SK-N-SH (cell line): ENCODE measurements around the gene ADAMTS14. TPM values are rescaled to one million over a fixed set of nuclear protein-coding genes. Genes with fewer than 3 reads are reported as not detected.

Experiments used
- CTCF ChIA-PET: fragments of 300-600, 350-600 bp; formaldehyde crosslinking; extraction: SDS; loops from one replicate; lab custom pipeline; 2021; lab: Yijun Ruan, JAX
- POLR2A ChIA-PET: fragments of 350-600 bp; sonication (Branson Sonifier 250); formaldehyde crosslinking; extraction: SDS; loops from one replicate; lab custom pipeline; 2020; ENCODE audit warnings: antibody characterized with exemption, inconsistent platforms; lab: Yijun Ruan, JAX
- DNase-seq: peaks from one replicate; pipeline ENCODE4 v3.0.0; 2012
- H2AFZ ChIP-seq: fragments of 200-600 bp; sonication (generic); 2 replicates; pipeline ENCODE4 v1.8.1; 2016; ENCODE audit warnings: antibody characterized with exemption, mild to moderate bottlenecking, low read depth
- H3F3A ChIP-seq: fragments of 200-600 bp; sonication (generic); replicated peaks from 2 replicates; pipeline ENCODE3; 2016; ENCODE audit warnings: antibody characterized with exemption, mild to moderate bottlenecking; ENCODE audit not compliant: insufficient read depth
- H3K27ac ChIP-seq, 2 experiments: fragments of 200-500 bp in 1 of 2; fragments of 200-600 bp in 1 of 2; sonication (Bioruptor generic) in 1 of 2; sonication (generic), shearing (Covaris generic) in 1 of 2; 2 replicates each; pipeline versions ENCODE4 v1.5.1 to v1.6.1; 2014 to 2016; ENCODE audit warnings: low read depth in 2 of 2, inconsistent platforms in 1 of 2, low read length in 1 of 2, mild to moderate bottlenecking in 1 of 2, mixed read lengths in 1 of 2
- H3K27me3 ChIP-seq: fragments of 200-600 bp; sonication (generic), shearing (Covaris generic); 2 replicates; pipeline ENCODE4 v1.6.1; 2016; ENCODE audit warnings: mixed run types; ENCODE audit not compliant: insufficient read depth
- H3K36me3 ChIP-seq, 2 experiments: fragments of 200-500 bp in 1 of 2; fragments of 200-600 bp in 1 of 2; sonication (Bioruptor generic) in 1 of 2; sonication (generic) in 1 of 2; replicated peaks in 1 of 2; 2 replicates each; pipeline versions ENCODE3 to v1.5.1; 2014 to 2016; ENCODE audit warnings: low read length in 1 of 2, mild to moderate bottlenecking in 1 of 2; ENCODE audit not compliant: insufficient read depth in 2 of 2, control insufficient read depth in 1 of 2
- H3K4me1 ChIP-seq, 2 experiments: fragments of 200-500 bp in 1 of 2; fragments of 200-600 bp in 1 of 2; sonication (Bioruptor generic) in 1 of 2; sonication (generic), shearing (Covaris generic) in 1 of 2; 2 replicates each; pipeline versions ENCODE4 v1.5.1 to v1.6.1; 2014 to 2016; ENCODE audit warnings: low read depth in 1 of 2, low read length in 1 of 2, mixed run types in 1 of 2; ENCODE audit not compliant: insufficient read depth in 2 of 2, control insufficient read depth in 1 of 2
- H3K4me2 ChIP-seq: fragments of 200-600 bp; sonication (generic), shearing (Covaris generic); 2 replicates; pipeline ENCODE4 v1.6.1; 2017; ENCODE audit warnings: mixed run types
- H3K4me3 ChIP-seq, 2 experiments: fragments of 200-500 bp in 1 of 2; fragments of 200-600 bp in 1 of 2; sonication (Bioruptor generic) in 1 of 2; sonication (generic), shearing (Covaris generic) in 1 of 2; 2 replicates each; pipeline versions ENCODE4 v1.5.1 to v1.8.1; 2014 to 2016; ENCODE audit warnings: low read depth in 2 of 2, inconsistent platforms in 1 of 2, low read length in 1 of 2, mild to moderate bottlenecking in 1 of 2, mixed read lengths in 1 of 2, moderate library complexity in 1 of 2
- H3K79me2 ChIP-seq: fragments of 200-600 bp; sonication (generic); 2 replicates; pipeline ENCODE4 v1.8.1; 2017; ENCODE audit warnings: mild to moderate bottlenecking; ENCODE audit not compliant: insufficient read depth
- H3K9ac ChIP-seq: fragments of 200-600 bp; sonication (generic); 2 replicates; pipeline ENCODE4 v1.6.1; 2017; ENCODE audit warnings: mixed run types
- H3K9me2 ChIP-seq: fragments of 200-600 bp; sonication (generic); 2 replicates; pipeline ENCODE4 v1.6.1; 2017; ENCODE audit warnings: mixed run types
- H3K9me3 ChIP-seq: fragments of 200-600 bp; sonication (generic); 2 replicates; pipeline ENCODE4 v1.6.1; 2017; ENCODE audit warnings: mixed run types, mild to moderate bottlenecking, moderate library complexity
- H4K20me1 ChIP-seq: fragments of 200-600 bp; sonication (generic); 2 replicates; pipeline ENCODE4 v1.6.1; 2017; ENCODE audit warnings: mild to moderate bottlenecking, mixed run types; ENCODE audit not compliant: insufficient read depth
- ELF1 ChIP-seq: IDR thresholded peaks from 2 replicates; pipeline ENCODE4 v1.4.0; 2012
- JUND ChIP-seq: IDR thresholded peaks from 2 replicates; pipeline ENCODE4 v1.4.0; 2012
- MEF2A ChIP-seq: IDR thresholded peaks from 2 replicates; pipeline ENCODE4 v1.4.0; 2012; ENCODE audit warnings: low read depth, borderline replicate concordance
- RFX5 ChIP-seq: IDR thresholded peaks from 2 replicates; pipeline ENCODE4 v1.6.1; 2012; ENCODE audit warnings: mild to moderate bottlenecking, improper control_type of control experiment, low read length
- SMC3 ChIP-seq: IDR thresholded peaks from 2 replicates; pipeline ENCODE4 v1.6.1; 2012; ENCODE audit warnings: low read depth, low read length, improper control_type of control experiment
- TCF12 ChIP-seq: IDR thresholded peaks from 2 replicates; pipeline ENCODE4 v1.4.0; 2012
- WGBS: methylation state at CpG from one replicate; pipeline ENCODE4 v1.1.6; 2017; ENCODE audit warnings: low lambda C conversion rate; 5-methylcytosine and 5-hydroxymethylcytosine counted together
- polyA plus RNA-seq, 3 experiments: library from polyadenylated mRNA; depleted of rRNA; stranded (reverse); fragments of >200 nt; gene quantifications; 2 replicates each; pipeline ENCODE4 v1.2.3, GENCODE V29; 2012
- TF ChIP-seq, protein P1 (sequence below): IDR thresholded peaks from 2 replicates; pipeline ENCODE4; 2012
- TF ChIP-seq, protein P2 (sequence below): IDR thresholded peaks from 2 replicates; pipeline ENCODE4 v1.4.0; 2012; ENCODE audit warnings: low read depth, borderline replicate concordance
- TF ChIP-seq, protein P3 (sequence below): fragments of 200-600 bp; sonication (generic); IDR thresholded peaks from 2 replicates; pipeline ENCODE4 v1.6.1; 2017; ENCODE audit warnings: antibody characterized with exemption, mild to moderate bottlenecking, moderate library complexity

Gene ADAMTS14
- polyA plus RNA-seq, 1 of the 3 experiments (the other 2 are of a cell fraction), result 1.1 TPM

DNA sequence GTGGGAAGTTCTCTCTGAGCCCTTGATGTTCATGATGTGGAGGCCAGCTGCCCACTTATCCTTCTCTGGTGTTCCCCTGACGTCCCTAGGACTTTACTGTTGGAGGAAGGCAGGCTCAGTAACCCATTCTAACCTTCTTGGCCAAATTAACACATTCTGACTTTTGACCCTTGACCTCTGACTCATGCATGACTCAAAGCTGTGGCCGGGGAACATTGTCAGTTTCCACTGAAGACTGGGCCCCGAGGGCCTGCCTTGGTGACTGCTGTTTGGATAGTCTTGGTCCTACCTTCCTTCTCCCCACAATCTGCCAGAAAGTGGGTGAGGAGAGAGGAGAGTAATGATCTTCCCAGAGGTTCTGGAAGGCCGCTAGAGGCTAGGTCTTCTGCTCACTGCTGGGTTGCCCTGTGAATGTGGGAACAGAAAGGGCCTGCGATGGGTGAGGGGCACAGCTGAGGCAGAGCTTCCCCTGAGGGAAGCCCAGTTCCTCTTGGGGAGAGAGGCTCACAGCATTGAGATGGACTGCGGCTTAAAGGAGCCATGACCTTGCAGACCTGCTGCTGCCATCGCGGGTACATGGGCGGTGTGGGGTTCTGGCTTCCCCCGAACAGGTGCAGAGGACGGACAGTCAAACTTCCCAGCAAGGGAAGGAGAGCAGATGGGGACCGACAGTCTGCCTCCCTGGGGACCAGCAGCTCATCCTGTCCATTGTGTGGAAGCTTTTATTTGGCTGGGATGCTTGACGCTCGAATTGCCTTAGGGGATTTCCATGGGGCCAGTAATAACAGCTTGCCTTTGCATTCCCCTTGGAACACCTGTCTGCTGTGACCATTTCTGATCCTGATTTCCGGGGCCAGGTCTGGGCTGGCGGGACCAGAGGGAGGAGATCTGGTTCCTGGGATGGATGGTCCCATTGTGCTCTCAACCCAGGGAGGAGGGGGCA, 43.8 kb downstream of the ADAMTS14 start:
- no peaks in the 10 kb centered on the region for H3F3A ChIP-seq
- H3K4me2 ChIP-seq, result no peak overlapping the region
- ChIA-PET CTCF (interaction anchor here (1.4 kb wide), 1 partner anchor 166 kb away, joined by 4 read pairs; no protein-coding TSS in a partner anchor), POLR2A (no interaction called here)
- H3K27me3 ChIP-seq, result no peaks in the 10 kb centered on the region
- 78% methylated on average over 15 of the region's 16 CpGs for WGBS
- DNase-seq, result no peak
- H3K4me1 ChIP-seq, result peaks cover 0 to 11% of the 10 kb centered on the region in 2 experiments; a peak in 1 of 4 replicates
- H3K36me3 ChIP-seq, result no peaks in the 10 kb centered on the region
- no peak overlapping the region for H2AFZ ChIP-seq
- H3K9ac ChIP-seq, result no peak overlapping the region
- no peak overlapping the region for H3K27ac ChIP-seq
- H3K4me3 ChIP-seq, result no peak overlapping the region
- H3K79me2 ChIP-seq, result no peaks in the 10 kb centered on the region
- H3K9me3 ChIP-seq, result no peaks in the 10 kb centered on the region
- TF ChIP-seq MEF2A, result no peak
- no peak for TF ChIP-seq TCF12
- no peak for TF ChIP-seq ELF1
- TF ChIP-seq, protein P1, sequence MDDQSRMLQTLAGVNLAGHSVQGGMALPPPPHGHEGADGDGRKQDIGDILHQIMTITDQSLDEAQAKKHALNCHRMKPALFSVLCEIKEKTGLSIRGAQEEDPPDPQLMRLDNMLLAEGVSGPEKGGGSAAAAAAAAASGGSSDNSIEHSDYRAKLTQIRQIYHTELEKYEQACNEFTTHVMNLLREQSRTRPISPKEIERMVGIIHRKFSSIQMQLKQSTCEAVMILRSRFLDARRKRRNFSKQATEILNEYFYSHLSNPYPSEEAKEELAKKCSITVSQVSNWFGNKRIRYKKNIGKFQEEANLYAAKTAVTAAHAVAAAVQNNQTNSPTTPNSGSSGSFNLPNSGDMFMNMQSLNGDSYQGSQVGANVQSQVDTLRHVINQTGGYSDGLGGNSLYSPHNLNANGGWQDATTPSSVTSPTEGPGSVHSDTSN, result no peak
- TF ChIP-seq SMC3, result no peak
- TF ChIP-seq RFX5, result no peak
- H3K9me2 ChIP-seq, result no peaks in the 10 kb centered on the region
- H4K20me1 ChIP-seq, result no peaks in the 10 kb centered on the region

DNA sequence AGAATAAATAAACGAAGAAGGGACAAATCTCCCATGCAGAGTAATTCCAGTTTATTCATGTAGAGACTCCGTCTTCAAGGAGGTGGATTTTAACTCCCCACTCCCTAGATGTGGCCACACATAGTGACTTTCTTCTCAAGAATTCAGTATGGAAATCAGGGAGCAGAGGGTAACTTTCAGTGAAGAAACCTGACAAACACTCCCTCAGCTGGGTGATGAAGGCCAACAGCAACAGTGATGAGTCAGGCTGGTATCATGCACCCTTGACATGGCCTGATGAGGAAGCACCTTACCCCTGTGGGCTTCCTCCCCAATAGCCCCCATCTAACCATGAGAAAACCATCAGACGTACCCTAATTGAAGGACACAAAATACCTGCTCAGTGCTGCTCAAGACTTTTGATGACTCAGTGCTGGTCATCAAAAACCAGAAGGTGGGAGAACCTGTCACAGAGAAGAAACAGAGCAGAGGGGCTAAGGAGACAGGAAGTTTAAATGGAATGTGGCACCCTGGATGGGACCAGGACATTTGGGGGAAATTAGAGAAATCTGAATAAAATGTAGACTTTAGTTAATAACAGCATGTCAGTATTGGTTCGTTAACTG, 50.6 kb downstream of the ADAMTS14 start:
- CTCF ChIA-PET, result no interaction called here
- Histone ChIP-seq H3K79me2 (no peaks in the 10 kb centered on the region), H3K9ac (no peak overlapping the region), H3K27ac (no peak overlapping the region), H3K36me3 (no peaks in the 10 kb centered on the region), H3F3A (peaks cover 9% of the 10 kb centered on the region), H3K27me3 (no peaks in the 10 kb centered on the region), H3K9me3 (no peaks in the 10 kb centered on the region), H3K4me1 (peaks cover 4 to 6% of the 10 kb centered on the region in 2 experiments; a peak in 1 of 4 replicates), H4K20me1 (no peaks in the 10 kb centered on the region), H2AFZ (no peak overlapping the region), H3K4me3 (no peak overlapping the region), H3K4me2 (peak overlapping the region; percentile 1; the same call in 1 of the 2 replicates), H3K9me2 (no peaks in the 10 kb centered on the region)
- 64% methylated on average over 4 of the region's 4 CpGs for WGBS
- TF ChIP-seq, protein P2, sequence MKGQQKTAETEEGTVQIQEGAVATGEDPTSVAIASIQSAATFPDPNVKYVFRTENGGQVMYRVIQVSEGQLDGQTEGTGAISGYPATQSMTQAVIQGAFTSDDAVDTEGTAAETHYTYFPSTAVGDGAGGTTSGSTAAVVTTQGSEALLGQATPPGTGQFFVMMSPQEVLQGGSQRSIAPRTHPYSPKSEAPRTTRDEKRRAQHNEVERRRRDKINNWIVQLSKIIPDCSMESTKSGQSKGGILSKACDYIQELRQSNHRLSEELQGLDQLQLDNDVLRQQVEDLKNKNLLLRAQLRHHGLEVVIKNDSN, result no peak
- TF ChIP-seq, protein P3, sequence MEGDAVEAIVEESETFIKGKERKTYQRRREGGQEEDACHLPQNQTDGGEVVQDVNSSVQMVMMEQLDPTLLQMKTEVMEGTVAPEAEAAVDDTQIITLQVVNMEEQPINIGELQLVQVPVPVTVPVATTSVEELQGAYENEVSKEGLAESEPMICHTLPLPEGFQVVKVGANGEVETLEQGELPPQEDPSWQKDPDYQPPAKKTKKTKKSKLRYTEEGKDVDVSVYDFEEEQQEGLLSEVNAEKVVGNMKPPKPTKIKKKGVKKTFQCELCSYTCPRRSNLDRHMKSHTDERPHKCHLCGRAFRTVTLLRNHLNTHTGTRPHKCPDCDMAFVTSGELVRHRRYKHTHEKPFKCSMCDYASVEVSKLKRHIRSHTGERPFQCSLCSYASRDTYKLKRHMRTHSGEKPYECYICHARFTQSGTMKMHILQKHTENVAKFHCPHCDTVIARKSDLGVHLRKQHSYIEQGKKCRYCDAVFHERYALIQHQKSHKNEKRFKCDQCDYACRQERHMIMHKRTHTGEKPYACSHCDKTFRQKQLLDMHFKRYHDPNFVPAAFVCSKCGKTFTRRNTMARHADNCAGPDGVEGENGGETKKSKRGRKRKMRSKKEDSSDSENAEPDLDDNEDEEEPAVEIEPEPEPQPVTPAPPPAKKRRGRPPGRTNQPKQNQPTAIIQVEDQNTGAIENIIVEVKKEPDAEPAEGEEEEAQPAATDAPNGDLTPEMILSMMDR, result no peak
- peak; percentile 55 for TF ChIP-seq TCF12
- TF ChIP-seq, protein P1, result peak; percentile 43; the same call in 1 of the 2 replicates
- TF ChIP-seq JUND, result peak; percentile 17; the same call in 1 of the 2 replicates
- no peak for DNase-seq
- POLR2A ChIA-PET, result no interaction called here
